GM15510 (cell line): ENCODE results near the gene CSTB.

Source experiments
- POLR2A ChIP-seq: IDR thresholded peaks from 3 replicates; pipeline ENCODE4 v1.6.1; 2011; ENCODE audit warnings: borderline replicate concordance; ENCODE audit not compliant: insufficient read length; ENCODE audit errors: extremely low read depth

Gene CSTB

GRCh38 chr21:43740497-43741156 is 35.5 kb downstream of the CSTB start:
- TF ChIP-seq POLR2A, result no peak

GRCh38 chr21:43739621-43740435 is 36.3 kb downstream of the CSTB start:
- no peak for TF ChIP-seq POLR2A

- no peak for TF ChIP-seq POLR2A
Observed at GRCh38 chr21:43737158-43737950, 38.8 kb downstream of the CSTB start.

- TF ChIP-seq POLR2A, result no peak
Observed at GRCh38 chr21:43736224-43736883, 39.8 kb downstream of the CSTB start.

GRCh38 chr21:43735236-43736091 is 40.6 kb downstream of the CSTB start:
- TF ChIP-seq POLR2A, result no peak

- TF ChIP-seq POLR2A, result no peak
Observed at GRCh38 chr21:43734928-43735229, 41.2 kb downstream of the CSTB start.

GRCh38 chr21:43734131-43734927 is 41.8 kb downstream of the CSTB start:
- no peak for TF ChIP-seq POLR2A

GRCh38 chr21:43733529-43734071 is 42.5 kb downstream of the CSTB start:
- no peak for TF ChIP-seq POLR2A

- TF ChIP-seq POLR2A, result no peak
Observed at GRCh38 chr21:43733060-43733459, 43.0 kb downstream of the CSTB start.

- TF ChIP-seq POLR2A, result no peak
Observed at GRCh38 chr21:43731891-43732711, 44.0 kb downstream of the CSTB start.

- TF ChIP-seq POLR2A, result no peak
Observed at GRCh38 chr21:43731476-43731875, 44.6 kb downstream of the CSTB start.
